HG02571 (cell line): ENCODE results near the gene CADPS.
"Not testable (repeated sequence)": the region's sequence is repeated elsewhere in the genome, so short reads cannot be mapped to it uniquely, and the experiment has no call there.

Source experiments
- ATAC-seq: cut with Tn5 transposase; IDR thresholded peaks from one replicate; pipeline ENCODE4 v1.9.1; 2021; ENCODE audit warnings: mild to moderate bottlenecking, moderate library complexity; ENCODE audit not compliant: unreplicated experiment

CADPS gene

GRCh38 chr3:62604751-62605351 is 270.4 kb downstream of the CADPS start:
- no peak for ATAC-seq

GRCh38 chr3:62604298-62604697 is 270.9 kb downstream of the CADPS start:
- ATAC-seq, result no peak

- no peak for ATAC-seq
Observed at GRCh38 chr3:62602987-62603386, 272.2 kb downstream of the CADPS start.

GRCh38 chr3:62602129-62602770 is 273.0 kb downstream of the CADPS start:
- no peak for ATAC-seq

- no peak for ATAC-seq
Observed at GRCh38 chr3:62601238-62602070, 273.8 kb downstream of the CADPS start.

GRCh38 chr3:62600033-62600432 is 275.2 kb downstream of the CADPS start:
- ATAC-seq, result no peak

- ATAC-seq, result no peak
Observed at GRCh38 chr3:62597491-62597890, 277.7 kb downstream of the CADPS start.

- no peak for ATAC-seq
Observed at GRCh38 chr3:62592408-62592807, 282.8 kb downstream of the CADPS start.

GRCh38 chr3:62589078-62589477 is 286.1 kb downstream of the CADPS start:
- no peak for ATAC-seq

GRCh38 chr3:62587579-62588031 is 287.6 kb downstream of the CADPS start:
- ATAC-seq, result no peak

GRCh38 chr3:62587169-62587568 is 288.0 kb downstream of the CADPS start:
- ATAC-seq, result no peak

- no peak for ATAC-seq
Observed at GRCh38 chr3:62586356-62586755, 288.9 kb downstream of the CADPS start.

GRCh38 chr3:62585861-62586260 is 289.4 kb downstream of the CADPS start:
- no peak for ATAC-seq

- no peak for ATAC-seq
Observed at GRCh38 chr3:62584636-62585035, 290.6 kb downstream of the CADPS start.

- ATAC-seq, result no peak
Observed at GRCh38 chr3:62582495-62583172, 292.6 kb downstream of the CADPS start.

GRCh38 chr3:62580485-62580884 is 294.7 kb downstream of the CADPS start:
- not testable (repeated sequence) for ATAC-seq

- no peak for ATAC-seq
Observed at GRCh38 chr3:62577153-62577552, 298.1 kb downstream of the CADPS start.

- no peak for ATAC-seq
Observed at GRCh38 chr3:62574266-62574898, 300.8 kb downstream of the CADPS start.

GRCh38 chr3:62571916-62572315 is 303.3 kb downstream of the CADPS start:
- no peak for ATAC-seq

GRCh38 chr3:62570888-62571287 is 304.3 kb downstream of the CADPS start:
- no peak for ATAC-seq

- no peak for ATAC-seq
Observed at GRCh38 chr3:62569609-62570008, 305.6 kb downstream of the CADPS start.
